Prostate gland (tissue), 2 donors: ENCODE measurements around the gene PRPF8.

Experiments used
- CTCF ChIP-seq, 4 experiments: fragments of 200-600 bp in 2 of 4; fragments of 450-650 bp in 2 of 4; sonication (generic) in 2 of 4; IDR thresholded peaks; 1 replicate in 3 of 4; 2 replicates in 1 of 4; pipeline ENCODE4 v1.5.1; 2016 to 2019; ENCODE audit warnings: antibody characterized with exemption in 4 of 4, mild to moderate bottlenecking in 2 of 4, moderate library complexity in 2 of 4
- POLR2AphosphoS5 ChIP-seq: sonication (generic); formaldehyde crosslinking; IDR thresholded peaks from one replicate; pipeline ENCODE4 v1.6.1; 2017; ENCODE audit warnings: antibody characterized with exemption

DNA sequence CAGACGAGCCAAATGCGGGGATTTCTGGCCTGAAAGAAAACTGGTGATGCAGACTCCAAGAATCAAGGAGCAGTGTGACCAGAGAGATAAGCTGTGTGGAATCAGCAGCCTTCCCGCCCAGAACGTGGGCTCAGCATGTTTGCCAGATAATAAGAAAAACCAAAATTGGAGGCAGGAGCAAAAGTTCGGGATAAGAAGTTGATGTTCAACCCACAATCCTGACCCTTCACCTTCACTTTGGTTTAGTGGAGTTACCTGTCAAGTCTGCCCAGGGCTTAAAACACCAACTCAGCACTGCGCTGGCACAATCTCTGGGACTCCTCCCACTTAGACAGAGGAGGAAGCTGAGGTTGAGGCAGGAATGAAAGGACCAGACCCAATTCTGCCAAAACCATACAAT lies 59.1 kb downstream of the PRPF8 start:
- no peak for TF ChIP-seq CTCF (IDR thresholded peaks at IDR 0.05)
- no peak for TF ChIP-seq POLR2AphosphoS5
